ENCODE results near the gene PBX1. TPM values are rescaled to one million over a fixed set of nuclear protein-coding genes. Genes with fewer than 3 reads are reported as not detected.

PBX1 gene
- total and polyA plus RNA-seq, 2 experiments from 2014 or later = 40.0 to 104 TPM

DNA sequence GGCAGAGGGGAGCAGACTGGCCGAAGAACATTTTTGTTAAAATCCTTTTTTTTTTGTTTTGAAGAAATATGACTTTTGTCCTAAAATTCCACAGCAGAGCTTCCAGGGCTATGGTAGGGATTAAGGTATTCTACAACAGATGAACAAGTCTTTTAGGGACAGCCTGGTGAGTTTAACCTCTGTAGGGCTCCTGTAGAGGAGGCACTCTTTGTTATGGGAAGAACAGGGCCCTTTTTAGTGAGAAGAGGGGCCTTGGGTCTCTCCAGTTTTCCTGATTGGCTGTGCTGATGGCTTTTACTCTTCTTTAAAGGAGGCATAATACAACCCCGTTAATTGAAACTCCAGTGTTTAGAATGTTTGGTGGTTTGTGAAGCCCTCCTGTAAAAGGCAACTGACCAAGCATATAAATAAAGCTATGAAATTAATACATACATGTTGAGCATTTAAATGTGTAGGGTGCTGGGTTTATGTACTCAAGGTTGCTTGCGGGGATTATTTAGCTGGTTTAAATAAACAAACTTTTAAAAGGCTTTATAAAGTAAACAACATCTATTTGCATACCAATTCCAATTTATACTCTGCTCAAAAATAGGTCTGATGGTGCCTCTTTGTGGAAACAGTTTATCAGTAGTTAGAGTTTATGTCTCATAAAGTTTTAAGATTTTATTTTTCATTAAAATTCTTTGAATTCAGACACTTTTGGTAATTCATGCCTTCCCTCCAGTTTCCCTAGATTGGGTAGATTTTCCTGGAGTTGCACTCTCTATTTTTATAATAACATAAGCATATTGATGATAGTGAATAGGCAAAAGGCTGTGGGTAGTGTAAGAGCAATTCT is 46.5 kb downstream of the PBX1 start:
- peaks cover 87% of the 10 kb centered on the region for H3K4me1 Mint-ChIP-seq
- Histone ChIP-seq H3K4me3 (peak overlapping the region; percentile 14; the same call in 1 of the 2 replicates), H4K20me1 (replicated peaks; ENCODE audit: insufficient read depth) (peaks cover 13% of the 10 kb centered on the region), H3K79me2 (replicated peaks; ENCODE audit: insufficient read depth) (peaks cover 80% of the 10 kb centered on the region), H3K4me1 (ENCODE audit: insufficient read depth) (peaks cover 86% of the 10 kb centered on the region), H3F3A (replicated peaks; ENCODE audit: low read depth) (no peaks in the 10 kb centered on the region), H2AFZ (no peak overlapping the region), H3K27me3 (ENCODE audit: insufficient read depth) (no peaks in the 10 kb centered on the region), H3K36me3 (ENCODE audit: insufficient read depth) (no peaks in the 10 kb centered on the region), H3K4me2 (peak overlapping the region; percentile 56), H3K9me2 (ENCODE audit: insufficient read depth) (no peaks in the 10 kb centered on the region), H3K27ac (ENCODE audit: low read depth) (peak overlapping the region; percentile 71; the same call in 1 of the 2 replicates)
- peak; percentile 63 for ATAC-seq
- peak overlapping the region; percentile 24; the same call in 2 of the 3 replicates for H3K4me3 Mint-ChIP-seq
- TF ChIP-seq STAT1 (IDR thresholded peaks at IDR 0.05; ENCODE audit: unreplicated experiment) = no peak
- TF ChIP-seq, protein P1, sequence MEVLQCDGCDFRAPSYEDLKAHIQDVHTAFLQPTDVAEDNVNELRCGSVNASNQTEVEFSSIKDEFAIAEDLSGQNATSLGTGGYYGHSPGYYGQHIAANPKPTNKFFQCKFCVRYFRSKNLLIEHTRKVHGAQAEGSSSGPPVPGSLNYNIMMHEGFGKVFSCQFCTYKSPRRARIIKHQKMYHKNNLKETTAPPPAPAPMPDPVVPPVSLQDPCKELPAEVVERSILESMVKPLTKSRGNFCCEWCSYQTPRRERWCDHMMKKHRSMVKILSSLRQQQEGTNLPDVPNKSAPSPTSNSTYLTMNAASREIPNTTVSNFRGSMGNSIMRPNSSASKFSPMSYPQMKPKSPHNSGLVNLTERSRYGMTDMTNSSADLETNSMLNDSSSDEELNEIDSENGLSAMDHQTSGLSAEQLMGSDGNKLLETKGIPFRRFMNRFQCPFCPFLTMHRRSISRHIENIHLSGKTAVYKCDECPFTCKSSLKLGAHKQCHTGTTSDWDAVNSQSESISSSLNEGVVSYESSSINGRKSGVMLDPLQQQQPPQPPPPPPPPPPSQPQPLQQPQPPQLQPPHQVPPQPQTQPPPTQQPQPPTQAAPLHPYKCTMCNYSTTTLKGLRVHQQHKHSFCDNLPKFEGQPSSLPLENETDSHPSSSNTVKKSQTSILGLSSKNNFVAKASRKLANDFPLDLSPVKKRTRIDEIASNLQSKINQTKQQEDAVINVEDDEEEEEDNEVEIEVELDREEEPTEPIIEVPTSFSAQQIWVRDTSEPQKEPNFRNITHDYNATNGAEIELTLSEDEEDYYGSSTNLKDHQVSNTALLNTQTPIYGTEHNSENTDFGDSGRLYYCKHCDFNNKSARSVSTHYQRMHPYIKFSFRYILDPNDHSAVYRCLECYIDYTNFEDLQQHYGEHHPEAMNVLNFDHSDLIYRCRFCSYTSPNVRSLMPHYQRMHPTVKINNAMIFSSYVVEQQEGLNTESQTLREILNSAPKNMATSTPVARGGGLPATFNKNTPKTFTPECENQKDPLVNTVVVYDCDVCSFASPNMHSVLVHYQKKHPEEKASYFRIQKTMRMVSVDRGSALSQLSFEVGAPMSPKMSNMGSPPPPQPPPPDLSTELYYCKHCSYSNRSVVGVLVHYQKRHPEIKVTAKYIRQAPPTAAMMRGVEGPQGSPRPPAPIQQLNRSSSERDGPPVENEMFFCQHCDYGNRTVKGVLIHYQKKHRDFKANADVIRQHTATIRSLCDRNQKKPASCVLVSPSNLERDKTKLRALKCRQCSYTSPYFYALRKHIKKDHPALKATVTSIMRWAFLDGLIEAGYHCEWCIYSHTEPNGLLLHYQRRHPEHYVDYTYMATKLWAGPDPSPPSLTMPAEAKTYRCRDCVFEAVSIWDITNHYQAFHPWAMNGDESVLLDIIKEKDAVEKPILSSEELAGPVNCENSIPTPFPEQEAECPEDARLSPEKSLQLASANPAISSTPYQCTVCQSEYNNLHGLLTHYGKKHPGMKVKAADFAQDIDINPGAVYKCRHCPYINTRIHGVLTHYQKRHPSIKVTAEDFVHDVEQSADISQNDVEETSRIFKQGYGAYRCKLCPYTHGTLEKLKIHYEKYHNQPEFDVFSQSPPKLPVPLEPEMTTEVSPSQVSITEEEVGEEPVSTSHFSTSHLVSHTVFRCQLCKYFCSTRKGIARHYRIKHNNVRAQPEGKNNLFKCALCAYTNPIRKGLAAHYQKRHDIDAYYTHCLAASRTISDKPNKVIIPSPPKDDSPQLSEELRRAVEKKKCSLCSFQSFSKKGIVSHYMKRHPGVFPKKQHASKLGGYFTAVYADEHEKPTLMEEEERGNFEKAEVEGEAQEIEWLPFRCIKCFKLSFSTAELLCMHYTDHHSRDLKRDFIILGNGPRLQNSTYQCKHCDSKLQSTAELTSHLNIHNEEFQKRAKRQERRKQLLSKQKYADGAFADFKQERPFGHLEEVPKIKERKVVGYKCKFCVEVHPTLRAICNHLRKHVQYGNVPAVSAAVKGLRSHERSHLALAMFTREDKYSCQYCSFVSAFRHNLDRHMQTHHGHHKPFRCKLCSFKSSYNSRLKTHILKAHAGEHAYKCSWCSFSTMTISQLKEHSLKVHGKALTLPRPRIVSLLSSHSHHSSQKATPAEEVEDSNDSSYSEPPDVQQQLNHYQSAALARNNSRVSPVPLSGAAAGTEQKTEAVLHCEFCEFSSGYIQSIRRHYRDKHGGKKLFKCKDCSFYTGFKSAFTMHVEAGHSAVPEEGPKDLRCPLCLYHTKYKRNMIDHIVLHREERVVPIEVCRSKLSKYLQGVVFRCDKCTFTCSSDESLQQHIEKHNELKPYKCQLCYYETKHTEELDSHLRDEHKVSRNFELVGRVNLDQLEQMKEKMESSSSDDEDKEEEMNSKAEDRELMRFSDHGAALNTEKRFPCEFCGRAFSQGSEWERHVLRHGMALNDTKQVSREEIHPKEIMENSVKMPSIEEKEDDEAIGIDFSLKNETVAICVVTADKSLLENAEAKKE (CRISPR knock-in tag; IDR thresholded peaks at IDR 0.05) = peak; percentile 55
- peak; percentile 70 for DNase-seq (ENCODE audit: low spot score)
- H3K9me3 Mint-ChIP-seq = no peaks in the 10 kb centered on the region
- H3K36me3 Mint-ChIP-seq (ENCODE audit: low read depth) = peaks cover 18% of the 10 kb centered on the region; the same call in 2 of the 3 replicates
- H3K27ac Mint-ChIP-seq = no peak overlapping the region
- peaks cover 14% of the 10 kb centered on the region for H3K27me3 Mint-ChIP-seq (ENCODE audit: insufficient read depth, low read depth, poor library complexity)

DNA sequence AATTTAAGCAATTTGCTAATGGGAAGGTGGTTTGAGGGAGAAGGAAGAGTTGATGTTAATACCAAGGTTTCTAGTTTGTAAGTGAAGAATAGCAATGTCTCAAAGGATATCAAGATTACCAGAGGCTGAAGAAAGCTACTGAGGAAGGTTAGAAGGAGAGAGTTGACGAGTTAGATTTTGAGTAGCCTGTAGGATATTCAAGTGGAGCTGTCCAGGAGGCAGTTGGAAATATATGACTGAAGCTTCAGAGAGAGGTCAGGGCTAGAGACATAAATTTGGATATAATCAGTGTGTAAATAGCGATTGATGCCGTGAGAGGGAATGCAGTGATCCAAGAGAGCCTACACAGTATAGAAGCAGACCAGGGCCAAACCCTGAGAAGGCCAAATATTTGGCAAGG is 48.4 kb downstream of the PBX1 start:
- Mint-ChIP-seq H3K27ac (peak overlapping the region; percentile 32; the same call in 1 of the 2 replicates), H3K4me3 (no peak overlapping the region; the same call in 2 of the 3 replicates), H3K4me1 (peaks cover 88% of the 10 kb centered on the region), H3K27me3 (ENCODE audit: insufficient read depth, low read depth, poor library complexity) (peaks cover 15% of the 10 kb centered on the region), H3K36me3 (ENCODE audit: low read depth) (peaks cover 20% of the 10 kb centered on the region), H3K9me3 (no peaks in the 10 kb centered on the region)
- Histone ChIP-seq H3K4me3 (no peak overlapping the region), H3K9me2 (ENCODE audit: insufficient read depth) (no peaks in the 10 kb centered on the region), H4K20me1 (replicated peaks; ENCODE audit: insufficient read depth) (peaks cover 14% of the 10 kb centered on the region), H3K27ac (ENCODE audit: low read depth) (no peak overlapping the region), H2AFZ (no peak overlapping the region), H3K4me1 (ENCODE audit: insufficient read depth) (peaks cover 87% of the 10 kb centered on the region), H3K36me3 (ENCODE audit: insufficient read depth) (no peaks in the 10 kb centered on the region), H3K79me2 (replicated peaks; ENCODE audit: insufficient read depth) (peaks cover 95% of the 10 kb centered on the region), H3F3A (replicated peaks; ENCODE audit: low read depth) (no peaks in the 10 kb centered on the region), H3K27me3 (ENCODE audit: insufficient read depth) (no peaks in the 10 kb centered on the region), H3K4me2 (no peak overlapping the region)
- no peak for DNase-seq (ENCODE audit: low spot score)
- no peak for ATAC-seq
- no peak for TF ChIP-seq CREB1 (CRISPR knock-in tag; IDR thresholded peaks at IDR 0.05; ENCODE audit: low read depth)
- TF ChIP-seq, protein P1 (CRISPR knock-in tag; IDR thresholded peaks at IDR 0.05) = no peak

Measured in GM23338 (cell line).